HL-60 (cell line): Measurements from ENCODE around the gene RAPGEF4.

Source experiments
- CTCF ChIP-seq: IDR thresholded peaks from one replicate; pipeline ENCODE4 v1.5.1; 2011; ENCODE audit warnings: low read length, control low read depth, inconsistent platforms; ENCODE audit not compliant: insufficient read depth
- POLR2AphosphoS5 ChIP-seq: IDR thresholded peaks from 2 replicates; pipeline ENCODE4 v1.6.1; 2012; ENCODE audit warnings: low read depth
- REST ChIP-seq: IDR thresholded peaks from 2 replicates; pipeline ENCODE4 v1.6.1; 2012; ENCODE audit warnings: low read depth; ENCODE audit not compliant: insufficient replicate concordance
- SPI1 ChIP-seq: IDR thresholded peaks from 2 replicates; pipeline ENCODE4 v1.6.1; 2012; ENCODE audit warnings: low read depth, mild to moderate bottlenecking, borderline replicate concordance

- TF ChIP-seq CTCF (no peak), POLR2AphosphoS5 (no peak), REST (no peak), SPI1 (no peak)
These were observed 165.2 kb downstream of the RAPGEF4 start for GRCh38 chr2:172900871-172901270.
